GM06990 (cell line): ENCODE measurements around the gene MFAP2.
A peak's percentile ranks its signal among the peaks of the same experiment; 100 is the strongest.

ENCODE experiments used
- DNase-seq: peaks from one replicate; pipeline ENCODE4 v3.0.0-alpha.2; 2011; ENCODE audit not compliant: insufficient read length; ENCODE audit errors: extremely low read depth
- H3K27me3 ChIP-seq: replicated peaks from 2 replicates; pipeline ENCODE4 v1.6.0; 2011; ENCODE audit warnings: low read length; ENCODE audit not compliant: control insufficient read depth, insufficient read depth
- H3K36me3 ChIP-seq: 2 replicates; pipeline ENCODE4 v1.5.1; 2011; ENCODE audit warnings: low read length; ENCODE audit not compliant: control insufficient read depth, insufficient read depth
- H3K4me3 ChIP-seq: replicated peaks from 2 replicates; pipeline ENCODE4 v1.5.1; 2011; ENCODE audit warnings: low read depth, mild to moderate bottlenecking, control low read depth, low read length
- TF ChIP-seq, protein P1 (sequence below): IDR thresholded peaks from 2 replicates; pipeline ENCODE4 v1.5.1; 2011; ENCODE audit warnings: low read length, control low read depth, mild to moderate bottlenecking, inconsistent platforms; ENCODE audit not compliant: insufficient read depth, poor library complexity, severe bottlenecking

The MFAP2 gene

DNA sequence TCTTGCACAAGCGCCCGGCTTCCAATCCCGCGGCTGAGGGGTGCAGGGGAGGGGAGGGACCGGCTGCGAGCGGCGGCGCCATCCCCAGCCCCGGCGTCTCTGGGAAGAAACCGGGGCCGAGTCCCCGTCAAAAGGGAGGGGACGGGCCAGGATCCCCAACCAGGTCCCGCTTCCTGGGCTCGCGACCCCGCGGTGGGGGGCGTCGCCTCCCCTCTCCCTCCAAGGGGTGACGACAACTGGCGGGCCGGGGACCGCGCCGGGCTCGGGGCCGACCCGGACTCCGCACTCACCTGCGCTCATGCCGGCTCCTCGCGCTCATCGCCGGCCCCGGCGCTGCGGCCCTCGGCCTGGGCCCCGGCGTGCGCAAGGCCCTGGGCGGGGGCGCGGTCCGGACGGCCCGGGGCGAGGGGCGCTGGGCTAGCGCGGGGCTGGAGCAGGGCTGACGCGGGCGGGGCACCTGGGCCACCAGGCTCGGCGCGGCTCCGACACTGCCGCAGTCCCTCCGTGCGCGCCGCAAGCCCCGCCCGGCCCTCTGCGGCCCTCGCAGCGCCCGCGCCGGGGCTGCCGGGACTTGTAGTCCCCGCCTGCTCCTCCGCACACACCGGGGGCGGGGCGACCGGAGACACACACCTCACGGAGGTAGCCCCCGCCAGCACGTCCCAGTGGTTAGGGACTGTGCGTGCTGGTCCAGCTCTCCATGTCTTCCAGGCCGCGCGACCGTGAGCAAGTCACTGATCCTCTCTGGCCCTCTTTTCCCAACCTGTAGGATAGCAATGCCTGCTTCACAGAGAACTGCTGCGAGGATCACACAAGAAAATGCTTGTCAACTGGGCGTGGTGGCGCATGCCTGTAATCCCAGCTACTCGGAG, 31.3 kb upstream of the MFAP2 start, which contains the start of gene ATP13A2:
ATP13A2 (minus strand) TSS at position 490 of the 869 bp plus-strand sequence; CDS start at position 300, 190 bp downstream.
- peak within 1 kb of the TSS; percentile 81 for H3K4me3 ChIP-seq
- H3K27me3 ChIP-seq: no peaks in the 10 kb centered on the region
- TF ChIP-seq, protein P1, sequence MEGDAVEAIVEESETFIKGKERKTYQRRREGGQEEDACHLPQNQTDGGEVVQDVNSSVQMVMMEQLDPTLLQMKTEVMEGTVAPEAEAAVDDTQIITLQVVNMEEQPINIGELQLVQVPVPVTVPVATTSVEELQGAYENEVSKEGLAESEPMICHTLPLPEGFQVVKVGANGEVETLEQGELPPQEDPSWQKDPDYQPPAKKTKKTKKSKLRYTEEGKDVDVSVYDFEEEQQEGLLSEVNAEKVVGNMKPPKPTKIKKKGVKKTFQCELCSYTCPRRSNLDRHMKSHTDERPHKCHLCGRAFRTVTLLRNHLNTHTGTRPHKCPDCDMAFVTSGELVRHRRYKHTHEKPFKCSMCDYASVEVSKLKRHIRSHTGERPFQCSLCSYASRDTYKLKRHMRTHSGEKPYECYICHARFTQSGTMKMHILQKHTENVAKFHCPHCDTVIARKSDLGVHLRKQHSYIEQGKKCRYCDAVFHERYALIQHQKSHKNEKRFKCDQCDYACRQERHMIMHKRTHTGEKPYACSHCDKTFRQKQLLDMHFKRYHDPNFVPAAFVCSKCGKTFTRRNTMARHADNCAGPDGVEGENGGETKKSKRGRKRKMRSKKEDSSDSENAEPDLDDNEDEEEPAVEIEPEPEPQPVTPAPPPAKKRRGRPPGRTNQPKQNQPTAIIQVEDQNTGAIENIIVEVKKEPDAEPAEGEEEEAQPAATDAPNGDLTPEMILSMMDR: peak; percentile 0
- peak; percentile 88 for DNase-seq
- no peaks in the 10 kb centered on the region for H3K36me3 ChIP-seq

DNA sequence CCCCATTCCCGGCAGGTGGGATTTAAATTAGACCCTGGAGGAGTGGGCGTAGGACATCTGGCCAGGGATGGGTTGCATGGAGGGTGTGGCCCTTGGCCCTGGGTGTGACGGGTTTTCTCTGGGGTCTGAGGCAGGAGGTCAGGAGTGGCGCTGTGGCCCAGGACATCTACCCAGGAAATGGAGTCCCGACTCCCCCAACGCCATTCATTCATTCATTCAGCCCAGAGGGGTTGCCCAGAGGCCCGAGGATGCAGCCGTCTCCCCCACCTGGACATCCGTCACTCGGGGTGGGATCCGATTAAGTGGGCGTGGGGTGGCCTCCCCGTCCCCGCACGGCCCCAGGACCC, 30.6 kb upstream of the MFAP2 start:
- no peaks in the 10 kb centered on the region for H3K36me3 ChIP-seq
- TF ChIP-seq, protein P1: peak; percentile 2
- DNase-seq: no peak
- peak overlapping the region; percentile 81 for H3K4me3 ChIP-seq
- no peaks in the 10 kb centered on the region for H3K27me3 ChIP-seq

DNA sequence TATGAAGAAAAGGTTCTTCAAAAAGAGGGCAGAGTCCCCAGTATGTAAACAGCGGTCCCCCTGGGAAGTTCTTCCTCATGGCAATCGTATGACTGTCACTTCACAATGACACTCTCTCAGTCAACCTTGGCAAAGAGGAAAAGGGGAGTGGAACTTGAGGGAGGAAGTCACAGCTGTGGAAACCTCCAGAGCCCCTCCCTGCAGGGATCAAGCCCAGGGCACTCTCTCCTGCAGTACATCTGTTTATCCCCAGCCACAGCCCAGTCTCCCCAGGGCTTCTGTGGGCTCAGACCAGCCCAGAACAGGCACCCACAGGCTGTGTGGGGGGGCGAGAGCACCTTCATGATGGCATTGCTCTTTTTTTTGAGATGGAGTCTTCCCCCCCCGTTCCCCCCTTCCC, 29.3 kb upstream of the MFAP2 start:
- Histone ChIP-seq H3K27me3 (no peaks in the 10 kb centered on the region), H3K36me3 (peaks cover 1% of the 10 kb centered on the region), H3K4me3 (no peak overlapping the region)
- no peak for DNase-seq
- TF ChIP-seq, protein P1: no peak

DNA sequence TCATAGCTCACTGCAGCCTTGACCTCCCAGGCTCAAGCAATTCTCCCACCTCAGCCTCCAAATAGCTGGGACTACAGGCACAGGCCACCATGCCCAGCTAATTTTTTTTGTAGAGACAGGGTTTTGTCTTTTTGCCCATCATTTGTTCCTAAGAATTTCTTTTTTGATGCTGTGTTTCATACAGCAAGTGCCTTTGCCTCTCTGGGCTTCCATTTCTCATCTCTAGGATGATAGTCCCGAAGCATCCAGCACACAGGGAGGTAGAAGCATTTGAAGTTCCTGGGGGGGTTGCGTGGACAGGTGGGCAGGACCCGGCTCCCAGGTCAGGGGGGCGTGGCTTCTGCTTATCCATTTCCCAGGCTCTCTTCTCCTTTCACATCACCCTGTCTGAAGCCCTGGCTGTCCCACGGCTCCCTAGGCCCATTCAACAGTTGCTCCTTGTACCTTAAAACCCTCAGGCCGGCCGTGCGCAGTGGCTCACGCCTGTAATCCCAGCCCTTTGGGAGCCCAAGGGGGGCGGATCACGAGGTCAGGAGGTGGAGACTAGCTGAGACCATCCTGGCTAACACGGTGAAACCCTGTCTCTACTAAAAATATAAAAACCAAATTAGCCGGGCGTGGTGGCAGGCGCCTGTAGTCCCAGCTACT, 27.9 kb upstream of the MFAP2 start:
- H3K36me3 ChIP-seq: peaks cover 4% of the 10 kb centered on the region
- DNase-seq: no peak
- TF ChIP-seq, protein P1: no peak
- no peaks in the 10 kb centered on the region for H3K27me3 ChIP-seq
- no peak overlapping the region for H3K4me3 ChIP-seq

DNA sequence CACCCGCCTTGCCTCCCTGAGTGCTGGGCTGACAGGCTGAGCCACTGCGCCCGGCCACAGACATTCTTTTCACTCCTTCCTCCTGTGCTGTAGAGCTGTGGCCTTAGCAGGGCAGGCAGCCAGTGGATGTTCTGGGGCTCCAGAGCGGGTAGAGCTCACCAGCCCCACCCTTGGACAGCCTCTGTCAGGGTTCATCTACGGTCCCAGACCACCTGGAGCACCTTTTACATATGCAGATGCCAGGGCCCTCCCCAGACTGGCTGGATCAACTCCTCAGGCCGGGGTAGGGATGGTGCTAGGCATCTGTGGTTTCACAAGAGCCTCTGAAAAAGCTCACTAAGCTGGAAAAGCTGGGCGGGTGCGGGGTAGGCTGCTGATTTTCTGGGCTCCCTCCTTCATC, 26.7 kb upstream of the MFAP2 start:
- H3K36me3 ChIP-seq: peaks cover 7% of the 10 kb centered on the region
- no peak for DNase-seq
- H3K27me3 ChIP-seq: no peaks in the 10 kb centered on the region
- H3K4me3 ChIP-seq: no peak overlapping the region
- TF ChIP-seq, protein P1: no peak
